Measurements from ENCODE around the gene TRPV4.

Gene TRPV4

DNA sequence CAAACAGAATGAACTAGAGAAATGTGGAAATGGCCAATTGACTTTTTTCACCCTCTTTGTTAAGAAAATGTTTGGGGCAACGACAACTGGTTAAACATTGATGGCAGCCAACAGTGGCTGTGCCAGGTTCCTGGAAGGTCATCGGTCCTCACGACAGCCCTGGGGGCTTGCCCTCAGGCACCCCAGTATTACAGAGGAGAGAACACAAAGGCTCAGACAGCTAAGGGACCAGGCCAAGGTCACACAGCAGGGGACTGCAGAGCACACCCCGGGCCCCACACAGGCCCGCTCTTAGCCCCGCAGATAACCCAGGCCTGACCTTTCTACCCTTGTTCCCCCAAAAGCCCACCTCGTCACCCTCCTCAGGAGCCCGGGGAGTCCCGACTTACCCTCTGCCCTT, 1.3 kb downstream of the TRPV4 start:
- TF ChIP-seq, protein P1, sequence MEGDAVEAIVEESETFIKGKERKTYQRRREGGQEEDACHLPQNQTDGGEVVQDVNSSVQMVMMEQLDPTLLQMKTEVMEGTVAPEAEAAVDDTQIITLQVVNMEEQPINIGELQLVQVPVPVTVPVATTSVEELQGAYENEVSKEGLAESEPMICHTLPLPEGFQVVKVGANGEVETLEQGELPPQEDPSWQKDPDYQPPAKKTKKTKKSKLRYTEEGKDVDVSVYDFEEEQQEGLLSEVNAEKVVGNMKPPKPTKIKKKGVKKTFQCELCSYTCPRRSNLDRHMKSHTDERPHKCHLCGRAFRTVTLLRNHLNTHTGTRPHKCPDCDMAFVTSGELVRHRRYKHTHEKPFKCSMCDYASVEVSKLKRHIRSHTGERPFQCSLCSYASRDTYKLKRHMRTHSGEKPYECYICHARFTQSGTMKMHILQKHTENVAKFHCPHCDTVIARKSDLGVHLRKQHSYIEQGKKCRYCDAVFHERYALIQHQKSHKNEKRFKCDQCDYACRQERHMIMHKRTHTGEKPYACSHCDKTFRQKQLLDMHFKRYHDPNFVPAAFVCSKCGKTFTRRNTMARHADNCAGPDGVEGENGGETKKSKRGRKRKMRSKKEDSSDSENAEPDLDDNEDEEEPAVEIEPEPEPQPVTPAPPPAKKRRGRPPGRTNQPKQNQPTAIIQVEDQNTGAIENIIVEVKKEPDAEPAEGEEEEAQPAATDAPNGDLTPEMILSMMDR (IDR thresholded peaks at IDR 0.05; ENCODE audit: extremely low read depth, missing control alignments): no peak
- no peak for DNase-seq (ENCODE audit: low spot score)

DNA sequence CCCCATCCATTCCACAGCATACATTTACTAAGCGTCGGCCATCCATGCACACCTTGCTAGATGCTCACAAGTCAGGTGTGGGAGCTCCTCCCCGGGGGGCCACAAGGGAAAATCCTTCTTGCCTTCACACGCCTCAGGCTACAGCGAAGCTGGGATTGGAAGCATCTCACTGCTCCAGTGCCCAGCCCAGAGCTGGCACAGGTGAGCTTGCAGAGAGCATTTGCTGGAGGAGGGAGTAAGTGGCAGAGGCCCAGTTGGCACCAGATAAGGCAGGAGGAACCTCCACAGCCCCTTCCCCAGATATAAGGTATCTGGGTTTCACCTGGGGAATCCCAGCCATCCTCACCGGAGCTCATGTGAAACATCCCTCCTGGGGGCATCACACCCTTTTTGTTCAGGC, 1.8 kb downstream of the TRPV4 start:
- TF ChIP-seq, protein P1 (IDR thresholded peaks at IDR 0.05; ENCODE audit: extremely low read depth, missing control alignments): no peak
- DNase-seq (ENCODE audit: low spot score): no peak

DNA sequence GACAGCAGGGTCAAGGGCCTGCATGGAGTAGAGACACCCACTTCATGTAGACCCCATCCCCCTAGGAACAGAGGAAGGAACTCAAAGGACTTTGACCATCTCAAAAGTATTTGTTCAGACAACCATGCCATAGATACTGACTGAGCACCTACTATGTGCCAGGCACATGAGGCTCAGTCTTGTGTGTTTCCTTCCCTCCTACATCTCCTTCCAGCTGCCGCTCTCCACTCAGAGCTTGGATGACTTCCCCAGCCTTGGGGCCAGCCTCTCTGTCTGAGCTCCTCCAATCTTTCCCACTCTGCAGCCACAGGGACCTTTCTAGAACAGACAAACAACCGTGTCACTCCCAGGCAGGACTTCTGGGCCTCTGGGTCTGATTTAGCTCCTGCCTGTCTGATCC, 2.5 kb downstream of the TRPV4 start:
- no peak for DNase-seq (ENCODE audit: low spot score)
- TF ChIP-seq, protein P1 (IDR thresholded peaks at IDR 0.05; ENCODE audit: extremely low read depth, missing control alignments): no peak

DNA sequence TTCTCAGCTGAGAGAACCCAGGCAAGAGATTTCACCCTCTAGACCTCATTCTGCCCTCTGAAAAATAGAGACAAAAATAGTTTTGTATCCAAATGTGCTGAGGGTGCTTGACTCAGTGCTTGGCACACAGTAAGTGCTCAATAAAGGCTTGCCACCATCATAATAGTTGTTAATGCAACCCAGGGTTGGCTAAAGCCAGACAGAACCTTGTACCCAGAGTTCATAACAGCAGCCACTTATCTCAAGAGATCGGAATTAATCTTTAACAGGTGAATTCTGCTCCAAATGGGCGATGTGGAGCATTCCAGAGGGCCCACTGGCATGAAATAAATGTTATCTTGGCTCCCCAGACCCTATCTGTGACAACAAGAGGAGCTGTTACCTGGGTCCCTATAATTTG, 2.9 kb downstream of the TRPV4 start:
- TF ChIP-seq, protein P1 (IDR thresholded peaks at IDR 0.05; ENCODE audit: extremely low read depth, missing control alignments): no peak
- no peak for DNase-seq (ENCODE audit: low spot score)

DNA sequence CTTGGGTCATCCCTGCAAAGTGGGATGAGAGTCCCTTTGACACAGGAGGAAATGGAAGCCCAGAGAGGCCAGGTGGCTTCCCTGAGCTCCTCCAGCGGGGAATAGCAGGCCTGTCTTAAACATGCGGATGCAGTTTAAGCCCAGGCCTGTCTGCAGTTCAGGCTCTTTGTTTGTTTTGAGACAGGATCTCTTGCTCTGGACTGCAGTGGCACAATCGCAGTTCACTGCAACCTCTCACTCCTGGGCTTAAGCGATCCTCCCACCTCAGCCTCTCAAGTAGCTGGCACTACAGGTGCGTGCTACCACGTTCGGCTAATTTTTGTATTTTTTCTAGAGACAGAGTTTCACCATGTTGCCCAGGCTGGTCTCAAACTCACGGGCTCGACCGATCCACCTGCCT, 3.5 kb downstream of the TRPV4 start:
- DNase-seq (ENCODE audit: low spot score): no peak
- TF ChIP-seq, protein P1 (IDR thresholded peaks at IDR 0.05; ENCODE audit: extremely low read depth, missing control alignments): no peak

DNA sequence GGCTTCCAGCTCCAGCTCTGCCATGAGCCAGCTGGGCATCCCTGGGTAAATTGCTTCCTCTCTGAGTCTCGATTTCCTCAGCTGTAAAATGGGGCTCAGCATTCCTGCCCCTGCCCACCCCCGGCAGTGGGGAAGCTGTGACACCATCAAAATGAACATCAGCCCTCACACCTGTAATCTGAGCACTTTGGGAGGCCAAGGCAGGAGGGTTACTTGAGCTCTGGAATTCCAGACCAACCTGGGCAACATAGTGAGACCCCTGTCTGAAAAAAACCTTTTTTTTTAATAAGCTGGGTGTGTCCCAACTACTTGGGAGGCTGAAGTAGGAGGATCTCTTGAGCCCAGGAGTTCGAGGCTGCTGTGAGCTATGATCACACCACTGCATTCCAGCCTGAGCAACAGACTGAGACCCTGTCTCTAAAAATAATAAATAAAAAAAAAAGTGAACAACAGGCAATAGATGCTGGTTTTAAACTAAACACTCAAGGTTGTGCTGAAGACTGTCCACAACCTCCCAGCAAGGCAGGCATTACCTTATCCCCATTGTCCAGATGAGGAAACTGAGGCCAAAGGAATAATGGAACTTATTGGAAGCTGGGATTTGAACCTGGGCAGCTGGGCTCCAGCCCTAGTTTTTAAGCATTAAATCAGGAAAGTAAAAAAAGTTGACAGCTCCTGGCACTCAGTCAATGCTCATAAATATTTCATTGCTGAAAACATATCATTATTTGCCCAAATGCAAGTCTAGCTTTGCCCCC, 4.3 kb downstream of the TRPV4 start:
- no peak for DNase-seq (ENCODE audit: low spot score)
- TF ChIP-seq, protein P1 (IDR thresholded peaks at IDR 0.05; ENCODE audit: extremely low read depth, missing control alignments): no peak

DNA sequence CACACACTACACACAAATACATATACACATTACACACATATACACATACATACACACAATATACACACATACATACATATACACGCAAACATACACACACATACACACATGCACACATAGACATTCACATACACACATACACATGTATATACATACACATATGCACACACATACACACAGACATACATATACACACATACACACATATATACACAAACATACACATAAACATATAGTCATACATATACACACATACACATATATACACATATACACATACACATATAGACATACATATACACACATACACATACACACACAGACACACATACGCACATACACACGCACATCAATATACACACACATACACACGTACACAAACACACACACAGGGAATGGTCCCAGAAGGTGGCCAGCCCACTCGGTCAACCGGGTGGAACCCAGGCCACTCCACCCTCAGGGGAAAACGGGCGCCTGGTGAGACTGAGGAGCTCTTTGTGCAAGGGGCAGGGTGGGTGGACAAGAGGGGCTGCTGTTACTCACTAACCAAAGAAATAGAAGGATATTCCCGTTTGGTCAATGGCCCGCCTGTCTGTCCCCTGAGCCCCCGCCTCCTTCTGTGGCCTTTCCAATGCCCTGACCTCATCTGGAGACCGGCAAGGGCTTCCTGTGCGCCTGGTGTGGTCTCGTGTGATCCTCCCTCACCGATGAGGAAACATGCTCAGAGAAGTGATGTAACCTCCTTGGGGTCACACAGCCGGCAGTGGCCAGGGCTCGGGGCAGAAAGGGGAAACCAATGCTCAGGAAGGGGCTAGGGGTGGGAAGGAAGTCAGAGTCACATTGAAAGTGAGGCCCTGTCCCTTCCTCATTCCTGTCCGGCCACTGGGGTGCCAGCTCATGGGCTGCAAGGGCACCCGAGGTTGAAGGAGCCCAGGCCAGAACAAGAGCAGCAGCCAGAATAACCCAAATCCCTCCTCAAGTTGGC, 5.3 kb downstream of the TRPV4 start:
- no peak for DNase-seq (ENCODE audit: low spot score)
- TF ChIP-seq, protein P1 (IDR thresholded peaks at IDR 0.05; ENCODE audit: extremely low read depth, missing control alignments): no peak
